GM12865 (cell line): ENCODE data around the gene NTNG2.

Source experiments
- DNase-seq: peaks from one replicate; pipeline ENCODE4 v3.0.0; 2010; ENCODE audit warnings: low read depth
- H3K4me3 ChIP-seq: 2 replicates; pipeline ENCODE4 v1.5.1; 2011; ENCODE audit warnings: mild to moderate bottlenecking, low read depth, low read length, control low read depth
- CTCF ChIP-seq: IDR thresholded peaks from 2 replicates; pipeline ENCODE4 v1.5.1; 2011; ENCODE audit warnings: low read length, control low read depth, low read depth, inconsistent platforms; ENCODE audit not compliant: insufficient read depth; ENCODE audit errors: missing control alignments

NTNG2 gene

DNA sequence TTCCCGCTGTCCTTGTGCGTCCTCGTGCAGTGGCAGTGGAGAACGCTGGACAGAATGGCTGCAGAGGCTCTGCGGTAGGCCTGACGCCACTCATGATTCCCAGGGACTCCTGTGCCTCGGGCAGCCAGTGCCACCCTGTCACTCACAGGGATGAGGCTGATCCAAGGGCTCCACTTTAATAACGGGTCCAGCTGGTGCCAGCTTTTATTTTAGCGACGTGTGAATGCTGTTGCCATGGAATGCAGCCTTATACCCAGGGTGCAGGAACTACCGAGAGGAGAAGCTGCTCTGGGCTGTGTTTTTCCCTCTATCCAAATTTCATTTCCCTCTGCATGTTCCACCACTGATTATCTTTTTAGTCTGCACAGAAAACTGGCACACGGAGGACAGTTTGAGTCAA is 15.8 kb upstream of the NTNG2 start:
- H3K4me3 ChIP-seq, result no peak overlapping the region
- no peak for TF ChIP-seq CTCF
- DNase-seq, result no peak

DNA sequence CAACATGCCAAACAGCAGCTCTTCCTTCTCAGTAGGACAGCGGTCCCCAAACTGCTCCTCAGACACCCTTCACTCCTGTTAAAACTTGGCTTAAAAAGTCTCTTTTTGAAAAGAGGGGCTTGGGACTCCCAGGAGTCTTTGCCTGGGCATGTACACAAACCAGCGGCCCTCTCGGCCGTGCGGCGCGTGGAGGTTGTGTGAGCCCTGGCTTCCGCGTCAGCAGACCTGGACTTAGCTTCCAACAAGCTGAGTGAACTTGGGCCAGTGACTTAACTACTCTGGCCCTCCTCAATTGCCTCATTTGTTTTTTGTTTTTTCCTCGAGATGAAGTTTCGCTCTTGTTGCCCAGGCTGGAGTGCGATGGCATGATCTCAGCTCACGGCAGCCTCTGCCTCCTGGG is 15.3 kb upstream of the NTNG2 start:
- DNase-seq, result no peak
- TF ChIP-seq CTCF, result no peak
- no peak overlapping the region for H3K4me3 ChIP-seq

DNA sequence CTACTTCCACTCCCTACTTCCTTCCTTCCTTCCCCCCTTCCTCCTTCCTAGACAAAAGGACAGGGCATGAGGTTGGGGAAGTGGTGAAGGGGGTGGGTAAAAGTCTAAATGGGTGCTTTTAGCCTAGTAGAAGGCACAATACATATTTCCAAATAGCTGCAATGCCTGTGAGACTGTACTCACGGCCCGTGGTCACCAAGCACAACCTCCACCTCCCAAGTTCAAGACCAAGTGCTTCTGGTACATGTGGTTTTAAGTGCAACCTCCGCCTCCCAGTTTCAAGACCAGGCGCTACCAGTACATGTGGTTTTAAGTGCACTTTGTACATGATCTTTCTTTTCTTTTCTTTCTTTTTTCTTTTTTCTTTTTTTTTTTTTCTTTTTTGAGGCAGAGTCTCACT is 14.5 kb upstream of the NTNG2 start:
- TF ChIP-seq CTCF, result no peak
- no peak overlapping the region for H3K4me3 ChIP-seq
- DNase-seq, result no peak

DNA sequence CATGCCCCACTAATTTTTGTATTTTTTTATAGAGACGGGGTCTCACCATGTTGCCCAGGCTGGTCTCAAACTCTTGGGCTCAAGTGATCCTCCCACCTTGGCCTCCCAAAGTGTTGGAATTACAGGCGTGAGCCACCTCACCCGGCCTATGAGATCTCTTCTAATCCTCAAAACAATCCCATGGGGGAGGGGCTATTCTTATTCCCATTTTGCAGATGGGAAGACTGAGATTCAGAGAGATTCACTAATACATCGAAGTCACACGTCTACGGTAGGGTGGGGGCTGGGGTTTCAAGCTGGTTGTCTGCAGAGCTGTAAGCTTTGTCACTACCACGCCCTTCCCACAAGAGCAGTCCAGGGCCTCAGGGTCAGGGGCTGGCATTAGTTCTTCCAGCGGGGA is 14.0 kb upstream of the NTNG2 start:
- no peak overlapping the region for H3K4me3 ChIP-seq
- no peak for DNase-seq
- TF ChIP-seq CTCF, result no peak

DNA sequence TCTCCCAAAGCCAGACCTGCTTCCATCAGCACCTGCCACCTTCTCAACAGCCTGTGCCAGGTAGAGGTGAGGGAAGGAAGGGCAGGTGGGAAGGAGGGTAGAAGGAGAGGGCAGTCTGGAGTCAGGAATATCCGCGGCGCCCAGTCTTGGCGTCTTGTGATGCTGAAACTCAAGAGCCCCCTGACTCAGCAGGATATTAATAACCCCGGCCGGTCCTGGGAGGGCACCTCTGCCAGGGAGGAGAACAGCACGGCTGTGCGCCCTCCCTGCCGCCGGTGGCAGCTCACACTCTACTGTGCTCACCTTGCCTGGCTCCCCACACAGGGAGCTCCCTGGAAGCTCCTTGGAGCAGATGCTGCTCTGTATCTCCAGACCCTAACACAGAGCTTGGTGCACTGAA is 11.6 kb upstream of the NTNG2 start:
- no peak for DNase-seq
- TF ChIP-seq CTCF, result no peak
- no peak overlapping the region for H3K4me3 ChIP-seq

GRCh38 chr9:132151118-132151517 is 10.7 kb upstream of the NTNG2 start:
- no peak for DNase-seq
- no peak for TF ChIP-seq CTCF
- H3K4me3 ChIP-seq, result no peak overlapping the region

GRCh38 chr9:132152231-132152630 is 9.6 kb upstream of the NTNG2 start:
- no peak for DNase-seq
- no peak for TF ChIP-seq CTCF
- H3K4me3 ChIP-seq, result no peak overlapping the region
